SK-N-SH treated with all-trans-retinoic acid at 6 μM for 48 hours (cell line): ENCODE data around the gene PEX16.

ENCODE experiments used
- GLIS3 ChIP-seq: fragments of 250-450 bp; sonication (Bioruptor Pico); IDR thresholded peaks from 2 replicates; pipeline ENCODE4 v1.5.0; 2020; ENCODE audit warnings: mild to moderate bottlenecking, moderate library complexity
- OSR1 ChIP-seq: fragments of 250-450 bp; sonication (Bioruptor Pico); IDR thresholded peaks from 2 replicates; pipeline ENCODE4 v1.8.0; 2022; ENCODE audit warnings: moderate library complexity, mild to moderate bottlenecking, inconsistent platforms
- PPARA ChIP-seq: fragments of 250-450 bp; sonication (Bioruptor Pico); IDR thresholded peaks from 2 replicates; pipeline ENCODE4 v1.5.0; 2020; ENCODE audit warnings: mild to moderate bottlenecking, borderline replicate concordance
- TF ChIP-seq, protein P1 (sequence below): fragments of 250-450 bp; sonication (Bioruptor Pico); IDR thresholded peaks from 2 replicates; pipeline ENCODE4 v1.8.0; 2020; ENCODE audit warnings: mild to moderate bottlenecking, moderate library complexity, borderline replicate concordance

DNA sequence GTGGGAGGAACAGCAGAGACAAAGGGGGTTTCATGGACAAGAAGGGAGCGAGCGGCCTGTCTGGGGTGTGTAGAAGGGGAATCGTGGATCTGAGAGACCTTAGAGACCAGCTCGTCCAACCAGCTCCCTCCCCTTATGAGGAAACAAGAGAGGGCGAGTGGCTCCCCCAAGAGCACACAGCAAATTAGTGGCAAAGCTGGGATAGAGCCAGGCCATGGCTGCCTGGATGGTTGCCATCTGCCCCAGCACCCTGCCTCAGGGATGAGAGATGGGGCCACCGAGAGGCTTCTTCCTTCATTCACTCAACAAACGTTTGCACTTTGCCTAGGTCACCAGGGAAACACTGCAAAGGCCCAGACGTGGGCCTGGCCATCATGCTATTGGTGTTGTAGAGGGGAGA, 28.1 kb downstream of the PEX16 start:
- TF ChIP-seq OSR1 (CRISPR knock-in tag) (no peak), PPARA (CRISPR knock-in tag) (no peak), GLIS3 (CRISPR knock-in tag) (no peak)
- TF ChIP-seq, protein P1, sequence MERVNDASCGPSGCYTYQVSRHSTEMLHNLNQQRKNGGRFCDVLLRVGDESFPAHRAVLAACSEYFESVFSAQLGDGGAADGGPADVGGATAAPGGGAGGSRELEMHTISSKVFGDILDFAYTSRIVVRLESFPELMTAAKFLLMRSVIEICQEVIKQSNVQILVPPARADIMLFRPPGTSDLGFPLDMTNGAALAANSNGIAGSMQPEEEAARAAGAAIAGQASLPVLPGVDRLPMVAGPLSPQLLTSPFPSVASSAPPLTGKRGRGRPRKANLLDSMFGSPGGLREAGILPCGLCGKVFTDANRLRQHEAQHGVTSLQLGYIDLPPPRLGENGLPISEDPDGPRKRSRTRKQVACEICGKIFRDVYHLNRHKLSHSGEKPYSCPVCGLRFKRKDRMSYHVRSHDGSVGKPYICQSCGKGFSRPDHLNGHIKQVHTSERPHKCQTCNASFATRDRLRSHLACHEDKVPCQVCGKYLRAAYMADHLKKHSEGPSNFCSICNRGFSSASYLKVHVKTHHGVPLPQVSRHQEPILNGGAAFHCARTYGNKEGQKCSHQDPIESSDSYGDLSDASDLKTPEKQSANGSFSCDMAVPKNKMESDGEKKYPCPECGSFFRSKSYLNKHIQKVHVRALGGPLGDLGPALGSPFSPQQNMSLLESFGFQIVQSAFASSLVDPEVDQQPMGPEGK (CRISPR knock-in tag): no peak
